ENCODE measurements around the gene LGR4. TPM values are rescaled to one million over a fixed set of nuclear protein-coding genes. Genes with fewer than 3 reads are reported as not detected.
A peak's percentile ranks its signal among the peaks of the same experiment; 100 is the strongest.

Gene LGR4
- total RNA-seq, 1 donor from 2014 or later = 43.8 TPM

DNA sequence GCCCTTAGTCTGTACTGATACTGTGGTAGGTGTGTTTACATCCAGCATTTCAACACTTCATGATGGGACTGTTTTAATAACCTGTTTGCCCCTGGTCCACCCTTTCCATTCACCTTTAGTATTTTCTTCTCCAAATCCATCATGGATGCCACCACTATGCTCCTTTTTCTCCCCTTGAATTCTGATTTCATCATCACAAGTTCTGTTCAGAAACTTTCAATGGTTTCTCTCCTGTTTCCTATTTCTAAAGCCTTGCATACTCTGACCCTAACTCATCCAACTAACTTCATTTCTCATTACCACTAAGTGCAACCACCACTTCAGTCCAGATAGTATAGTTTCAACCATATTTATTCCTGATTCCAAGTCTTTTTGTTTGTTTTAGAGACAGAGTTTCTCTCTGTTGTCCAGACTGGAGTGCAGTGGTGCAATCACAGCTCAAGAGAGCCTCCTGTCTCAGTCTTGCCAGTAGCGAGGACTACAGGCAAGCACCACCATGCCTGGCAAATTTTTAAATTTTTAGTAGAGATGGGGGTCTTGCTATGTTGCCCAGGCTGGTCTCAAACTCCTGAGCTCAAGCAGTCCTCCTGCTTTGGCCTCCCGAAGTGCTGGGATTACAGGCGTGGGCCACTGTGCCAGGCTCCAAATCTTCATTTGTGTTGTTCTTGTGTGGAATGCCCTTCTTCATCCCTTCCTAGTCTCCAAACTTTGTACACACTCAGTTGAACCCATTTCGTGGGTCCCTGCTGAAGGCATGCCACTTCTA lies 35.1 kb upstream of the LGR4 start:
- peaks cover 13 to 19% (median 18%) of the 10 kb centered on the region in 3 donors for H3K4me1 ChIP-seq (ENCODE audit: control insufficient read depth in 3 of 3, insufficient read depth in 3 of 3, low read length in 3 of 3)
- H3K9ac ChIP-seq (ENCODE audit: low read depth in 1 of 3, low read length in 3 of 3) = peak overlapping the region in 2 of 3 donors; percentile 95 to 98

DNA sequence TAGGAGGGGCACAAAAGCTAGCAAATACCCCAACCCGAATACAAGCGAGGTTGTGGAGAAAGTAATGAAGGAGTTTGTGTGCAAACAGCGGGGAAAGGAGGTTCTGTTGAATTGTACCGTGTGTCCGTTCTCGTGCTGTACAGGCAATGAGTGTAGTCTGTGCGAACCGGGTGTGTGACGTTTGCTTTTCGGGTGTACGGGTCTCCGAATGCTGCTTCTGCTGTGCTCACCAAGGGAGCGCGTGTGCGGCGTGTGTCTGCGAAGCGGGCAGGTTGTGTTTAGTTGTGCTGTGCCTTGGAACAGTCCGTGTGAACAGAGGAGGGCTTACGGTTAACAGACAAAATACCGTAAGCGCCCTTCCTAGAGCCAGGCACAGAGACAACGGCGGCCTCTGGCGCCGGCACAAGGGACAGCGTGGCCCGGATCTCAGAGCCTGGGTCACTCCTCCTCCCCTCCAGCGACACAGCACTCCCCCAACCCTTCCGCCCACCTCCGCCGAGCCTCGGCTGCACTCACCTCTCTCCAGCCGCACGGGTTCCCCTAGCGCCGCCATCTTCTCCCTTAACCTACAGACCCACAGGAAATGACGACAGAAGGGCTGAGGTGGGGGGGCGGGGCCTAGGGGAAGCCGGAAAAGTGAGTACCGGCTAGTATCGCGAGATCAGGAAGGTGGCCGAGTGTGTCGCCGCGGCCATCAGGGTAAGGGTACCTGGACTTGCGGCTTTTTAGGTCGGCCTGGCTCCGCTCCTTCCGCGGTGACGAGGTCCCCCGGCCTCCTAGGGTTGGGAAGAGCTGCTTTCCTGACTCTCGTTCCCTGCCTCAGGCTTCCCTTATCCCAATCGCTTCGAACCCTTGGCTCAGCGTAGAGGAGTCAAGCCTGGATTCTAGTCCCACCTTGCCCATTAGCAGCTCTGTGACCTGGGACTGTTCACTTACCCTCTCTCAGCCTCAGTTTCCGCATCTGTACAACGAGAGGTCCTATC lies 33.9 kb upstream of the LGR4 start, which contains the start of gene LIN7C:
Gene LIN7C (minus strand): TSS at position 570 of the 983 bp plus-strand sequence. CDS start 17 bp downstream, at position 553.
- Histone ChIP-seq H3K4me3 (ENCODE audit: low read length in 3 of 3) (peak within 1 kb of the TSS; percentile 97 to 100 (median 100)), H3K27ac (ENCODE audit: low read depth, low read length) (peak within 1 kb of the TSS; percentile 87), H3K4me1 (ENCODE audit: control insufficient read depth in 3 of 3, insufficient read depth in 3 of 3, low read length in 3 of 3) (peaks cover 9 to 19% (median 18%) of the 10 kb centered on the region in 3 donors), H3K9me3 (ENCODE audit: control insufficient read depth in 3 of 3, low read length in 3 of 3) (no peaks in the 10 kb centered on the region), H3K27me3 (ENCODE audit: control insufficient read depth in 3 of 3, insufficient read depth in 3 of 3, low read length in 3 of 3) (no peaks in the 10 kb centered on the region), H3K9ac (ENCODE audit: low read depth in 1 of 3, low read length in 3 of 3) (peak within 1 kb of the TSS; percentile 91 to 98 (median 95)), H3K36me3 (ENCODE audit: control insufficient read depth in 3 of 3, insufficient read depth in 3 of 3, low read length in 3 of 3) (peaks cover 0 to 6% (median 2%) of the 10 kb centered on the region in 3 donors)

More for the DNA sequence above, 35.1 kb upstream of the LGR4 start:
- Histone ChIP-seq H3K36me3 (ENCODE audit: control insufficient read depth in 3 of 3, insufficient read depth in 3 of 3, low read length in 3 of 3) (peaks cover 0 to 6% (median 0%) of the 10 kb centered on the region in 3 donors), H3K27me3 (ENCODE audit: control insufficient read depth in 3 of 3, insufficient read depth in 3 of 3, low read length in 3 of 3) (no peaks in the 10 kb centered on the region), H3K4me3 (ENCODE audit: low read length in 3 of 3) (peak overlapping the region; percentile 97 to 100 (median 100)), H3K27ac (ENCODE audit: low read depth, low read length) (no peak overlapping the region), H3K9me3 (ENCODE audit: control insufficient read depth in 3 of 3, low read length in 3 of 3) (no peaks in the 10 kb centered on the region)

DNA sequence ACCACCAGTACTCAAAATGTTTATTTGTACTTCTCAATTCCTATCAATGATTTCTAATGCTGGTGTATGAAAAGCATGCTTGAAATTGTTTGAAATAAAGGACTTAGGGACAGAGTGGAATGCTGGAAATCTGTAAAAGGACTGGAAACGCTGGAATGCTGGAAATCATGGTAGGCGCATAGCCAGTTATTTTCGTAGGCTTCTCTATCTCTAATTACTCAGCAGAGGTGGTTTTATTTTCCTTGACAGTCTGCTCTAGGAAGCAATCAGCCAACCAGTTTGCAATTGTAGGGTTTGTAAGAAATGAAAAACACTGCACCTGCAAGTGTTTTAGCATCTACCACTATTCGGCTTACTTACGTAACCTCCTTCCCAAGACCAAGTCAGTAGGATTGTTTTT lies 33.2 kb upstream of the LGR4 start:
- H3K9ac ChIP-seq (ENCODE audit: low read depth in 1 of 3, low read length in 3 of 3) = peak overlapping the region; percentile 91 to 98 (median 91)
- no peaks in the 10 kb centered on the region for H3K9me3 ChIP-seq (ENCODE audit: control insufficient read depth in 3 of 3, low read length in 3 of 3)
- peak overlapping the region; percentile 87 for H3K27ac ChIP-seq (ENCODE audit: low read depth, low read length)
- no peaks in the 10 kb centered on the region for H3K27me3 ChIP-seq (ENCODE audit: control insufficient read depth in 3 of 3, insufficient read depth in 3 of 3, low read length in 3 of 3)
- peak overlapping the region; percentile 97 to 100 (median 100) for H3K4me3 ChIP-seq (ENCODE audit: low read length in 3 of 3)
- peaks cover 4 to 9% (median 6%) of the 10 kb centered on the region in 3 donors for H3K36me3 ChIP-seq (ENCODE audit: control insufficient read depth in 3 of 3, insufficient read depth in 3 of 3, low read length in 3 of 3)
- peaks cover 9 to 19% (median 18%) of the 10 kb centered on the region in 3 donors for H3K4me1 ChIP-seq (ENCODE audit: control insufficient read depth in 3 of 3, insufficient read depth in 3 of 3, low read length in 3 of 3)

- H3K4me1 ChIP-seq (ENCODE audit: control insufficient read depth in 3 of 3, insufficient read depth in 3 of 3, low read length in 3 of 3) = peaks cover 9 to 19% (median 18%) of the 10 kb centered on the region in 3 donors
Observed at GRCh38 chr11:27504205-27504604, 31.6 kb upstream of the LGR4 start.

DNA sequence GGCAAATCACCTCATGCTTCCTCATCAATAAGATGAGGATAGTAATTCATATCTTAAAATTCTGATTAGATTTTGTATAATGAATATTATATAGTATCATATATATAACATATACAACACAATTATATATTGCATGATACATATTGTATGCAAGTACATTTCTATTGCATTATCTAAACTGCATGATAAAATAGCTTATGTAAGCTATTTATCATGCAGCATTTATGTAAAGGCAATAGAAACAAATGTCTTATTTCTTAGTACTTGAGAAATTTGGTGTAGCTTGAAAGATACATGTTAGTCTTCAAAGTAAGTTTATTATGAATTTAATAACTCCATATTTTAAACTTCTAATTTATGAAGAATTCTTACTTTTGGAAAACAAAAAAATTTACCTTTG lies 28.5 kb upstream of the LGR4 start:
- peaks cover 10 to 26% (median 11%) of the 10 kb centered on the region in 3 donors for H3K4me1 ChIP-seq (ENCODE audit: control insufficient read depth in 3 of 3, insufficient read depth in 3 of 3, low read length in 3 of 3)
- peaks cover 3 to 30% (median 21%) of the 10 kb centered on the region in 3 donors for H3K36me3 ChIP-seq (ENCODE audit: control insufficient read depth in 3 of 3, insufficient read depth in 3 of 3, low read length in 3 of 3)

More at GRCh38 chr11:27504205-27504604, 31.6 kb upstream of the LGR4 start:
- Histone ChIP-seq H3K36me3 (ENCODE audit: control insufficient read depth in 3 of 3, insufficient read depth in 3 of 3, low read length in 3 of 3) (peaks cover 9 to 21% (median 13%) of the 10 kb centered on the region in 3 donors), H3K9ac (ENCODE audit: low read depth in 1 of 3, low read length in 3 of 3) (no peak overlapping the region), H3K27me3 (ENCODE audit: control insufficient read depth in 3 of 3, insufficient read depth in 3 of 3, low read length in 3 of 3) (no peaks in the 10 kb centered on the region), H3K27ac (ENCODE audit: low read depth, low read length) (no peak overlapping the region), H3K9me3 (ENCODE audit: control insufficient read depth in 3 of 3, low read length in 3 of 3) (no peaks in the 10 kb centered on the region), H3K4me3 (ENCODE audit: low read length in 3 of 3) (no peak overlapping the region)

DNA sequence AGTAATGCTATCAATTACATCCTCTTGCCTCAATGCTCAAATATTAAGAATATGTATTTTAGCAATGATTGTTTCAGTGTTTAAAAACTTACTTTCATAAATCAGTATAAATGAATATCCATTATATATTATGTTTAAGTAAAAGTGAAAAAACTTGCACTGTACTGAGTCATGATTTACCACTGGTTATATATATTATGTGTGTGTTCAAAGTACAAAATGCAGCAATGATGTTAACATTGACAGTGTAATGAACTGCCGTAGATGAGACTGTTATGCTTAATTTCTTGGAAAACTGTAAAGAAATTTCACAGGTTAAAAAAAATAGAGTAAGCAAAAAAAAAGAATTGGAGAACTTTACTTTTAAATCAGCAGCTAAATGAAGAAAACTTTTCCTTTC lies 25.3 kb upstream of the LGR4 start:
- H3K36me3 ChIP-seq (ENCODE audit: control insufficient read depth in 3 of 3, insufficient read depth in 3 of 3, low read length in 3 of 3) = peaks cover 3 to 32% (median 25%) of the 10 kb centered on the region in 3 donors
- H3K9me3 ChIP-seq (ENCODE audit: control insufficient read depth in 3 of 3, low read length in 3 of 3) = no peaks in the 10 kb centered on the region
- no peak overlapping the region for H3K4me3 ChIP-seq (ENCODE audit: low read length in 3 of 3)
- no peak overlapping the region for H3K27ac ChIP-seq (ENCODE audit: low read depth, low read length)
- H3K9ac ChIP-seq (ENCODE audit: low read depth in 1 of 3, low read length in 3 of 3) = no peak overlapping the region
- no peaks in the 10 kb centered on the region for H3K27me3 ChIP-seq (ENCODE audit: control insufficient read depth in 3 of 3, insufficient read depth in 3 of 3, low read length in 3 of 3)
- peaks cover 0 to 14% (median 3%) of the 10 kb centered on the region in 3 donors for H3K4me1 ChIP-seq (ENCODE audit: control insufficient read depth in 3 of 3, insufficient read depth in 3 of 3, low read length in 3 of 3)

More for the DNA sequence above, 28.5 kb upstream of the LGR4 start:
- H3K27ac ChIP-seq (ENCODE audit: low read depth, low read length) = no peak overlapping the region
- no peaks in the 10 kb centered on the region for H3K27me3 ChIP-seq (ENCODE audit: control insufficient read depth in 3 of 3, insufficient read depth in 3 of 3, low read length in 3 of 3)
- no peaks in the 10 kb centered on the region for H3K9me3 ChIP-seq (ENCODE audit: control insufficient read depth in 3 of 3, low read length in 3 of 3)
- H3K9ac ChIP-seq (ENCODE audit: low read depth in 1 of 3, low read length in 3 of 3) = no peak overlapping the region
- no peak overlapping the region for H3K4me3 ChIP-seq (ENCODE audit: low read length in 3 of 3)

- Histone ChIP-seq H3K9me3 (ENCODE audit: control insufficient read depth in 3 of 3, low read length in 3 of 3) (no peaks in the 10 kb centered on the region), H3K9ac (ENCODE audit: low read depth in 1 of 3, low read length in 3 of 3) (no peak overlapping the region), H3K4me3 (ENCODE audit: low read length in 3 of 3) (no peak overlapping the region), H3K27me3 (ENCODE audit: control insufficient read depth in 3 of 3, insufficient read depth in 3 of 3, low read length in 3 of 3) (no peaks in the 10 kb centered on the region), H3K4me1 (ENCODE audit: control insufficient read depth in 3 of 3, insufficient read depth in 3 of 3, low read length in 3 of 3) (peaks cover 0 to 14% (median 3%) of the 10 kb centered on the region in 3 donors), H3K27ac (ENCODE audit: low read depth, low read length) (no peak overlapping the region), H3K36me3 (ENCODE audit: control insufficient read depth in 3 of 3, insufficient read depth in 3 of 3, low read length in 3 of 3) (peaks cover 3 to 32% (median 25%) of the 10 kb centered on the region in 3 donors)
Observed at GRCh38 chr11:27497284-27497866, 24.8 kb upstream of the LGR4 start.

GRCh38 chr11:27496461-27496860 lies 23.9 kb upstream of the LGR4 start:
- Histone ChIP-seq H3K4me3 (ENCODE audit: low read length in 3 of 3) (no peak overlapping the region), H3K9ac (ENCODE audit: low read depth in 1 of 3, low read length in 3 of 3) (peak overlapping the region in 1 of 3 donors; percentile 33), H3K27me3 (ENCODE audit: control insufficient read depth in 3 of 3, insufficient read depth in 3 of 3, low read length in 3 of 3) (no peaks in the 10 kb centered on the region), H3K9me3 (ENCODE audit: control insufficient read depth in 3 of 3, low read length in 3 of 3) (no peaks in the 10 kb centered on the region), H3K27ac (ENCODE audit: low read depth, low read length) (no peak overlapping the region), H3K4me1 (ENCODE audit: control insufficient read depth in 3 of 3, insufficient read depth in 3 of 3, low read length in 3 of 3) (peaks cover 0 to 14% (median 3%) of the 10 kb centered on the region in 3 donors), H3K36me3 (ENCODE audit: control insufficient read depth in 3 of 3, insufficient read depth in 3 of 3, low read length in 3 of 3) (peaks cover 7 to 36% (median 32%) of the 10 kb centered on the region in 3 donors)

- no peaks in the 10 kb centered on the region for H3K9me3 ChIP-seq (ENCODE audit: control insufficient read depth in 3 of 3, low read length in 3 of 3)
- H3K9ac ChIP-seq (ENCODE audit: low read depth in 1 of 3, low read length in 3 of 3) = no peak overlapping the region
- H3K36me3 ChIP-seq (ENCODE audit: control insufficient read depth in 3 of 3, insufficient read depth in 3 of 3, low read length in 3 of 3) = peaks cover 13 to 35% (median 34%) of the 10 kb centered on the region in 3 donors
- H3K27me3 ChIP-seq (ENCODE audit: control insufficient read depth in 3 of 3, insufficient read depth in 3 of 3, low read length in 3 of 3) = no peaks in the 10 kb centered on the region
- peaks cover 0 to 14% (median 3%) of the 10 kb centered on the region in 3 donors for H3K4me1 ChIP-seq (ENCODE audit: control insufficient read depth in 3 of 3, insufficient read depth in 3 of 3, low read length in 3 of 3)
- no peak overlapping the region for H3K27ac ChIP-seq (ENCODE audit: low read depth, low read length)
- no peak overlapping the region for H3K4me3 ChIP-seq (ENCODE audit: low read length in 3 of 3)
Observed at GRCh38 chr11:27495710-27496300, 23.2 kb upstream of the LGR4 start.
